Adrenal gland (tissue), 12 donors: ENCODE results near the gene IRF2BP2. TPM values are rescaled to one million over a fixed set of nuclear protein-coding genes. Genes with fewer than 3 reads are reported as not detected.

ENCODE experiments used
- DNase-seq, 7 donors: peaks; one replicate each; pipeline ENCODE4 v3.0.0-alpha.2; 2019 to 2020
- H3K27ac ChIP-seq, 5 donors: fragments of 200-600 bp; sonication (generic) in 4 of 5; 1 replicate in 3 of 5; 2 replicates in 2 of 5; pipeline versions ENCODE4 v1.5.1 to v1.8.0; 2016 to 2020; ENCODE audit warnings: mild to moderate bottlenecking in 1 of 5
- H3K27me3 ChIP-seq: fragments of 200-600 bp; 2 replicates; pipeline ENCODE4 v1.8.0; 2021
- H3K36me3 ChIP-seq, 2 donors: fragments of 200-600 bp; replicated peaks in 1 of 2; 1 replicate in 1 of 2; 2 replicates in 1 of 2; pipeline versions ENCODE4 v1.5.1 to v1.8.0; 2018 to 2022
- H3K4me1 ChIP-seq, 2 donors: fragments of 200-600 bp; replicated peaks in 1 of 2; 1 replicate in 1 of 2; 2 replicates in 1 of 2; pipeline versions ENCODE4 v1.5.1 to v1.8.0; 2018 to 2021
- H3K4me3 ChIP-seq, 4 donors: fragments of 200-600 bp; sonication (generic) in 3 of 4; one replicate each; pipeline ENCODE4 v1.5.1; 2016 to 2018
- H3K9me3 ChIP-seq, 3 donors: fragments of 200-600 bp; sonication (generic) in 1 of 3; replicated peaks in 1 of 3; 1 replicate in 2 of 3; 2 replicates in 1 of 3; pipeline versions ENCODE4 v1.5.1 to v1.8.0; 2016 to 2021
- POLR2A ChIP-seq, 2 donors: fragments of 450-650 bp; IDR thresholded peaks; one replicate each; pipeline ENCODE4 v1.6.1; 2017; ENCODE audit warnings: antibody characterized with exemption in 2 of 2, mild to moderate bottlenecking in 2 of 2, moderate library complexity in 1 of 2
- WGBS, 4 donors: extraction: QIAGEN DNeasy Blood & Tissue Kit in 2 of 4; methylation state at CpG; one replicate each; pipeline versions ENCODE4 v1.1.5 to v1.1.7; 2013 to 2017; 5-methylcytosine and 5-hydroxymethylcytosine counted together
- intact Hi-C, 2 donors: fragments of 100-400 bp; cut with DNase I; formaldehyde crosslinking; loops; one replicate each; pipeline versions ENCODE4 v1.14.1 to v1.15.0; 2022 to 2023
- polyA plus RNA-seq, 3 donors: library from polyadenylated mRNA; stranded (reverse); fragments of 200-250 nt in 2 of 3; fragments of 350-450 nt in 1 of 3; fragmentation: Illumina TruSeq in 1 of 3; extraction: RNeasy Lipid Tissue Mini Kit (QIAGEN cat#74804) in 1 of 3; gene quantifications; one replicate each; pipeline ENCODE4 v1.2.3, GENCODE V29; 2013 to 2014
- total RNA-seq, 9 donors: library from RNA; depleted of rRNA in 4 of 9; stranded (reverse); fragments of >200 nt in 4 of 9; fragments of 120-200 nt in 1 of 9; fragmentation: NEBNext Ultra II Directional in 1 of 9; extraction: Animal tissue kit (Norgen Biotek cat#: 25700) in 1 of 9; gene quantifications; one replicate each; pipeline versions ENCODE4 v1.1.0 to v1.2.4, GENCODE V29; 2013 to 2023
- TF ChIP-seq, protein P1 (sequence below), 6 experiments: fragments of 450-650 bp in 4 of 6; fragments of 200-600 bp in 2 of 6; sonication (generic) in 1 of 6; IDR thresholded peaks; 1 replicate in 5 of 6; 2 replicates in 1 of 6; pipeline versions ENCODE4 v1.5.1 to v1.8.0; 2016 to 2021; ENCODE audit warnings: antibody characterized with exemption in 6 of 6, mild to moderate bottlenecking in 2 of 6, moderate library complexity in 1 of 6
- donor health status: healthy with polysubstance abuse.
- donor health status: Bipolar disorder and iron deficiency.
- donor health status: DM: yes; HTN: yes; CAD: no.
- donor health status: DM: no; HTN: no; CAD: no.
- donor health status: DM: no; HTN: no; CAD: no.
- donor health status: DM: yes; HTN: yes; CAD: no.

IRF2BP2 gene
- total and polyA plus RNA-seq, 12 donors = 37.5 to 182 (median 84.4) TPM

- H3K27ac ChIP-seq = no peak overlapping the region
- TF ChIP-seq, protein P1, sequence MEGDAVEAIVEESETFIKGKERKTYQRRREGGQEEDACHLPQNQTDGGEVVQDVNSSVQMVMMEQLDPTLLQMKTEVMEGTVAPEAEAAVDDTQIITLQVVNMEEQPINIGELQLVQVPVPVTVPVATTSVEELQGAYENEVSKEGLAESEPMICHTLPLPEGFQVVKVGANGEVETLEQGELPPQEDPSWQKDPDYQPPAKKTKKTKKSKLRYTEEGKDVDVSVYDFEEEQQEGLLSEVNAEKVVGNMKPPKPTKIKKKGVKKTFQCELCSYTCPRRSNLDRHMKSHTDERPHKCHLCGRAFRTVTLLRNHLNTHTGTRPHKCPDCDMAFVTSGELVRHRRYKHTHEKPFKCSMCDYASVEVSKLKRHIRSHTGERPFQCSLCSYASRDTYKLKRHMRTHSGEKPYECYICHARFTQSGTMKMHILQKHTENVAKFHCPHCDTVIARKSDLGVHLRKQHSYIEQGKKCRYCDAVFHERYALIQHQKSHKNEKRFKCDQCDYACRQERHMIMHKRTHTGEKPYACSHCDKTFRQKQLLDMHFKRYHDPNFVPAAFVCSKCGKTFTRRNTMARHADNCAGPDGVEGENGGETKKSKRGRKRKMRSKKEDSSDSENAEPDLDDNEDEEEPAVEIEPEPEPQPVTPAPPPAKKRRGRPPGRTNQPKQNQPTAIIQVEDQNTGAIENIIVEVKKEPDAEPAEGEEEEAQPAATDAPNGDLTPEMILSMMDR (IDR thresholded peaks at IDR 0.05) = no peak
- no peak for TF ChIP-seq POLR2A (IDR thresholded peaks at IDR 0.05)
- intact Hi-C loops = no loop called here
Observed at GRCh38 chr1:234564035-234565029, 45.6 kb downstream of the IRF2BP2 start.

DNA sequence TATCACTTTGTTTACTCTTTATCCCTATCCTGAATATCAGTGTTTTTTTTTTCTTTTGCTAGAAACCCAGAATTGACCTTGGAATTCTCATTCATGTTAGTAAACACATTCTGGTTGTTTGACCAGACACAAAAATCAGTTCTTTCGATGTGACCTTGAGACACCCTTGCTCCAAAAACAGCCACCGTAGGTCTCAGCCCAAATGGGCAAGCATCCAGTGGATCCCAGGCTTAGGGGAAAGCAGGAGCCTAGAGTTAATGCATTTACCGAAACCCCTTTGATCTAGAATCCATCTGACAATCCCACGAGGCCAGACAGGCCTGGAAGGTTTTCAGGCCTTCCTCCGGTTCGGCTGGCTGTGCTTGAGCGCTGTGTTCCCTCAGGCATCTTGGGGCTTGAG is 47.6 kb downstream of the IRF2BP2 start:
- intact Hi-C loops = no loop called here
- Histone ChIP-seq H3K4me1 (peaks cover 10 to 15% of the 10 kb centered on the region in 2 donors), H3K27me3 (no peaks in the 10 kb centered on the region), H3K27ac (peak overlapping the region in 4 of 5 donors; percentile 50 to 82 (median 68)), H3K9me3 (no peaks in the 10 kb centered on the region), H3K36me3 (no peaks in the 10 kb centered on the region), H3K4me3 (no peak overlapping the region)
- TF ChIP-seq, protein P1 (IDR thresholded peaks at IDR 0.05) = no peak
- TF ChIP-seq POLR2A (IDR thresholded peaks at IDR 0.05) = no peak
- WGBS, 4 donors = 27 to 40% (median 37%) methylated on average over 7 of the region's 7 CpGs
- DNase-seq = peak in 6 of 7 donors; percentile 65 to 82 (median 77)

More at GRCh38 chr1:234564035-234565029, 45.6 kb downstream of the IRF2BP2 start:
- no peaks in the 10 kb centered on the region for H3K9me3 ChIP-seq
- WGBS, 4 donors = 79 to 84% (median 83%) methylated on average over 7 of the region's 7 CpGs
- peaks cover 10 to 15% of the 10 kb centered on the region in 2 donors for H3K4me1 ChIP-seq
- no peaks in the 10 kb centered on the region for H3K27me3 ChIP-seq
- H3K36me3 ChIP-seq = no peaks in the 10 kb centered on the region
- no peak for DNase-seq
- H3K4me3 ChIP-seq = no peak overlapping the region

- intact Hi-C loops = no loop called here
- H3K27ac ChIP-seq = peak overlapping the region in 2 of 5 donors; percentile 60 to 82
- H3K4me3 ChIP-seq = no peak overlapping the region
- 90 to 96% (median 95%) methylated on average over 5 of the region's 5 CpGs for WGBS, 4 donors
- no peaks in the 10 kb centered on the region for H3K9me3 ChIP-seq
- H3K36me3 ChIP-seq = no peaks in the 10 kb centered on the region
- no peak for DNase-seq
- no peaks in the 10 kb centered on the region for H3K27me3 ChIP-seq
- no peak for TF ChIP-seq POLR2A (IDR thresholded peaks at IDR 0.05)
- TF ChIP-seq, protein P1 (IDR thresholded peaks at IDR 0.05) = no peak
- H3K4me1 ChIP-seq = peaks cover 10 to 15% of the 10 kb centered on the region in 2 donors
Observed at GRCh38 chr1:234561319-234561718, 48.7 kb downstream of the IRF2BP2 start.

DNA sequence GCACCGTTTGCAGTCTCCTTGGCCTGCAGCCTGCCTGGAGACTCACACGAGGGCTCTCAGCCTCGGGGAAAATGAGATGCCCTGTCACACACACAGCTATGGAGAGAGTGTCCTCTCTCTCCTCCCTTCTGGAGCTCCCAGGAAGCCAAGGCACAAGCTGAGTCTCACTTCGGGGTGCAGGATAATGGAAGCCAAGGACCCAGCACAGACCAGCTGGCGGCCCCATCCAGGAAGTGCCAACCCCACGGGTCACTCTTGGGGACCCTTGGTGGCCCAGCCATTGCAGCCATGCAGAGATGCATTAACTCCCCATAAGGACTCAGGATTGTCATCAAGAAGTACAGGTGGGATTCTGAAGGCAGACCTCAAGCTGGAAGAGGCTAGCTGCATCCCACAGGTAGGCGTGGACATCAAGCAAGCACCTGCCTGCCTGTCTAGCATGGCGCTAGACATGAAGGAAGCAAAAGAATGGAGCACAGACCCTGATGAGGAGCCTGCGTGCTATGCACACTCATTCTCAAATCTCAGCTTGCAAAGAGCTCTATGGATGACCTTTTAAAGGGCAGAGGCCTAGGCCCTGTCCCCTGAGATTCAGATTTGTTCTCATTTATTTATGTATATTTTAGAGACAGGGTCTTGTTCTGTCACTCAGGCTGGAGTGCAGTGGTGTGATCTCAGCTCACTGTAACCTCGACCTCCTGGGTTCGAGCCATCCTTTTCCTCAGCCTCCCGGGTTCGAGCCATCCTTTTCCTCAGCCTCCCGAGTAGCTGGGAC is 49.9 kb downstream of the IRF2BP2 start:
- WGBS, 4 donors = 83 to 95% (median 86%) methylated on average over 11 to 14 of the region's 14 CpGs
- intact Hi-C loops = no loop called here

More for the DNA sequence above, 49.9 kb downstream of the IRF2BP2 start:
- no peak overlapping the region for H3K27ac ChIP-seq
- no peaks in the 10 kb centered on the region for H3K27me3 ChIP-seq
- H3K4me1 ChIP-seq = peaks cover 10 to 15% of the 10 kb centered on the region in 2 donors
- H3K36me3 ChIP-seq = no peaks in the 10 kb centered on the region
- no peak for TF ChIP-seq POLR2A (IDR thresholded peaks at IDR 0.05)
- no peak for DNase-seq
- no peak overlapping the region for H3K4me3 ChIP-seq
- no peaks in the 10 kb centered on the region for H3K9me3 ChIP-seq
